ENCODE measurements around the gene CGNL1.

CGNL1 gene

GRCh38 chr15:57440167-57440566 lies 63.9 kb downstream of the CGNL1 start:
- no peak for TF ChIP-seq CTCF (IDR thresholded peaks at IDR 0.05; ENCODE audit: low read depth, low read length, missing control alignments)
- no peak for DNase-seq (ENCODE audit: extremely low read depth, low read depth)
- H3K4me3 ChIP-seq (replicated peaks; ENCODE audit: low read depth, low read length), result no peak overlapping the region

DNA sequence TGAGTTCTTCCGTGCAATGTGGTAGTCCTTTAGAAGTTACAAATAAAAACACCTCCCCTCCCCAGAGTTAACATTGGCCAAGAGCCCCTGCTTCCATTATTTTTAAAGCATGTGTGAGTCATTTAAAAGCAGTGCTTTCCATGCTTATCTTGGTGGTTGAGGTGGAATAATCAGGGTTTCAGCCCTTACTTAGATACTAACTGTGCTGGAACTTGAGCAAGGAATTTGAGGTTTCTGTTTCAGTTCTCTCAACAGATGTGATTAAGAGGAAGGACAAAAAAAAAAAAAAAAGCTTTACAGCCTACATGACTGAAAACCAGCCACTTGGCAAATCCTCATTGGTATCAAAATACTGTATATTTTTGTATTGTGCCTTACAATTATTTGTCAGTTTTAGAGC lies 64.5 kb downstream of the CGNL1 start:
- no peak overlapping the region for H3K4me3 ChIP-seq (replicated peaks; ENCODE audit: low read depth, low read length)
- TF ChIP-seq CTCF (IDR thresholded peaks at IDR 0.05; ENCODE audit: low read depth, low read length, missing control alignments), result no peak
- peak; percentile 35 for DNase-seq (ENCODE audit: extremely low read depth, low read depth)

DNA sequence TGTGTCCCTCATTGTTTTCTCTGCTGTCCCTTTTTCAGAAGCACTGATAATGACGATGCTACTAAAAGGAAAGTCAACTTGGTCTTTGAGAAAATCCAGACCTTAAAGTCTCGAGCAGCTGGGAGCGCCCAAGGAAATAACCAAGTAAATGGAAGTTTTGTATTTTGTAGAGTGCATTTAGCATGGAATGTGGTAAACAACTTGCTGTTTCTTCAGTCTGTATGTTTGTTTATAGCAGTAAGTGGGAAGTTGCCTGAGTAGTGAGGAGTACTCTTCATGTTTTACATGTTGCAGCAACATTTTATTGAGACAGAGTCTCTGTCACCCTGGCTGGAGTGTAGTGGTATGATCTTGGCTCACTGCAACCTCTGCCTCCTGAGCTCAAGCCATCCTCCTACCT lies 66.0 kb downstream of the CGNL1 start:
- H3K4me3 ChIP-seq (replicated peaks; ENCODE audit: low read depth, low read length), result no peak overlapping the region
- DNase-seq (ENCODE audit: extremely low read depth, low read depth), result no peak
- TF ChIP-seq CTCF (IDR thresholded peaks at IDR 0.05; ENCODE audit: low read depth, low read length, missing control alignments), result no peak

DNA sequence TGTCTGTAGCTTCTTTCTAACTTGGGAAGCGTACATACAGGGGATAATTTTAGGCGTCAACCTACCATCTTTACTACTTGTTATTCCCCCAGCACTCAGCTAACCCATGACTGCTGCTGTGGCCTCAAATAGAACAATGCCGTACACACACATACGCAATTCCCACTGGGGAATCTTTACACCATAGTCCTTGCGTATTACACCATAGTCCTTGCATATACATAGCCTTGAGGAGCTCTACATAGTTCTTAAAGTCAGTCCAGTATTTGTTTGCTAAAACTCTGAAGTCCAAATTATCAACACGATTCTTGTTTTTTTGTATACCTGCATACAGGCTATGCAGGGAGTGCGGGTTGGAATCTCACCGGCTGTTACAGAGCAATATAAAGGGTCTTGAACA lies 67.2 kb downstream of the CGNL1 start:
- TF ChIP-seq CTCF (IDR thresholded peaks at IDR 0.05; ENCODE audit: low read depth, low read length, missing control alignments), result no peak
- no peak overlapping the region for H3K4me3 ChIP-seq (replicated peaks; ENCODE audit: low read depth, low read length)
- no peak for DNase-seq (ENCODE audit: extremely low read depth, low read depth)

DNA sequence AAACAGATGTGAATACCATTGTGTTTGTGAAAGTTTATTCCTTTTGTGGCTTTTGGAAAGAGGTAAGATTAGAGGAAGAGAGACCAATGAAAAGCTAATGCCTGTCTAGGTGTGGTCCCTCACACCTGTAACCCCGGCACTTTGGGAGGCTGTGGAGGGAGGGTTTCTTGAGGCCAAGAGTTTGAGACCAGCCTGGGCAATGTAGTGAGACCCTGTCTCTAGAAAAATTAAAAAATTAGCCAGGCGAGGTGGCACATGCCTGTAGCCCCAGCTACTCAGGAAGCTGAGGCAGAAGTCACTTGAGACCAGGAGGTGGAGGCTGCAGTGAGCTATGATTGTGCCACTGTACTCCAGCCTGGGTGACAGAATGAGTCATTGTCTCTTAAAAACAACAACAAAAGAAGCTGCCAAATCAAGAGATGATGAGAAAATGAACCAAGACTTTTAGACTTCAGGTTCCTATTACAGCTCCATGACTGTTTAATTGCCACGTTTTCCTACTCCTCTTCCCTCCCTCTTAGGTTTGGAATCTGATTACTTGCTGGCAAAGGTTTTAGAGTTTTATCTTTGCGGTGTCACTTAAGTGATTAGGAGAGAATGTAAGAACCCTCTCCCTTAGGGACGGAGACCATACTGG lies 68.7 kb downstream of the CGNL1 start:
- H3K4me3 ChIP-seq (replicated peaks; ENCODE audit: low read depth, low read length), result no peak overlapping the region
- no peak for TF ChIP-seq CTCF (IDR thresholded peaks at IDR 0.05; ENCODE audit: low read depth, low read length, missing control alignments)
- no peak for DNase-seq (ENCODE audit: extremely low read depth, low read depth)

GRCh38 chr15:57445872-57446271 lies 69.6 kb downstream of the CGNL1 start:
- H3K4me3 ChIP-seq (replicated peaks; ENCODE audit: low read depth, low read length), result no peak overlapping the region
- TF ChIP-seq CTCF (IDR thresholded peaks at IDR 0.05; ENCODE audit: low read depth, low read length, missing control alignments), result no peak
- no peak for DNase-seq (ENCODE audit: extremely low read depth, low read depth)

DNA sequence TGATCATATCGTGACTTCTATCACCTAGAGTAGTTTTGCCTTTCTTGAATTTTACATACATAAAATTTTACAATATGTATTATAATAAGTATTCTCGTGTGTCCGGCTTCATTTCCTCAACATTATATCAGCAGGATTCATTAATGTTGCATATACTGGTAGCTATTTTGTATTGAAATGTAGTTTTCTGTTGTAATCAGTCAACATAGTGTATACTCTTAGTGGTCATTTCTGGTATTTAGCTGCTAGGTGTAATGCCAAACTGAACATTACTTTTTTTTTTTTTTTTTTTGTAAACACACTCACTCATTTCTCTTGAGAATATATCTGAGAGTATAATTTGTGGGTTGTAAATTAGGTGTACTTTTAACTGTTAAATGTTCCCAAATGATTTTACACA lies 70.1 kb downstream of the CGNL1 start:
- TF ChIP-seq CTCF (IDR thresholded peaks at IDR 0.05; ENCODE audit: low read depth, low read length, missing control alignments), result no peak
- no peak for DNase-seq (ENCODE audit: extremely low read depth, low read depth)

More for the DNA sequence above, 70.1 kb downstream of the CGNL1 start:
- no peak overlapping the region for H3K4me3 ChIP-seq (replicated peaks; ENCODE audit: low read depth, low read length)
